Type B pancreatic cell (in vitro differentiated cells): ENCODE measurements around the gene CHID1. TPM values are rescaled to one million over a fixed set of nuclear protein-coding genes. Genes with fewer than 3 reads are reported as not detected.

ENCODE experiments used
- DNase-seq: peaks from one replicate; pipeline ENCODE4 v3.0.0; 2021; ENCODE audit warnings: mixed read lengths; ENCODE audit not compliant: unreplicated experiment; ENCODE audit errors: extremely low spot score
- H3K27ac Mint-ChIP-seq: 2 replicates; pipeline ENCODE4 v1.8.0; 2021; ENCODE audit warnings: mild to moderate bottlenecking, mixed read lengths
- H3K27me3 Mint-ChIP-seq: 2 replicates; pipeline ENCODE4 v1.8.0; 2021; ENCODE audit warnings: mixed read lengths
- H3K36me3 Mint-ChIP-seq: 2 replicates; pipeline ENCODE4 v1.8.0; 2021; ENCODE audit warnings: mixed read lengths
- H3K4me1 Mint-ChIP-seq: one replicate; pipeline ENCODE4 v1.8.0; 2021; ENCODE audit warnings: mixed read lengths; ENCODE audit not compliant: unreplicated experiment
- H3K4me3 Mint-ChIP-seq: 2 replicates; pipeline ENCODE4 v1.8.0; 2021; ENCODE audit warnings: mild to moderate bottlenecking, mixed read lengths
- H3K9me3 Mint-ChIP-seq: 2 replicates; pipeline ENCODE4 v1.8.0; 2021; ENCODE audit warnings: mixed read lengths
- total RNA-seq: library from RNA; stranded (reverse); gene quantifications from 2 replicates; pipeline ENCODE4 v1.2.1, GENCODE V29; 2021; ENCODE audit warnings: low replicate concordance
- TF ChIP-seq, protein P1 (sequence below): fragments of 200-600 bp; sonication (generic); conservative IDR thresholded peaks from 2 replicates; pipeline ENCODE4 v1.5.0; 2021; ENCODE audit warnings: antibody characterized with exemption, mild to moderate bottlenecking

CHID1 gene
- total RNA-seq, 1 donor from 2014 or later = 98.9 TPM

DNA sequence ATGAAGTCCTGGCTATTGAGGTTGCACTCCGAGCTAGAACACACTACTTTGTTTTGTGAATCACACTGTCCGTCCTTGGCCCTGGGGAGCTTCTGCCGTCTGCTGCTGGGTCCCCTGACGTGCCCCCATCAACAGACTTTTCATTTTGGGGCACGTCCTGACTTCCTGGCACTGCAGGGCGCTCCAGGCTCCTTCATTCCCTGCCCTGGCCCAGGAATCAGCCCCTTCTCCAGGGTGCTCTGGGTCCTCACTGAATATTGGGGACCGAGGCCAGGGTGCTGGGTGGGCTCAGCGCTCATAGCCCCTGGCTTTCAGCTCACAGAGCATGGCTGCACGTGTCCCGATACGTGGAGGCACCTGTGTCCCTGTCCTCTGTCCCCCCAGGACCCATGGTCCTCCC lies 45.7 kb downstream of the CHID1 start:
- H3K4me3 Mint-ChIP-seq = no peak overlapping the region
- no peaks in the 10 kb centered on the region for H3K9me3 Mint-ChIP-seq
- TF ChIP-seq, protein P1, sequence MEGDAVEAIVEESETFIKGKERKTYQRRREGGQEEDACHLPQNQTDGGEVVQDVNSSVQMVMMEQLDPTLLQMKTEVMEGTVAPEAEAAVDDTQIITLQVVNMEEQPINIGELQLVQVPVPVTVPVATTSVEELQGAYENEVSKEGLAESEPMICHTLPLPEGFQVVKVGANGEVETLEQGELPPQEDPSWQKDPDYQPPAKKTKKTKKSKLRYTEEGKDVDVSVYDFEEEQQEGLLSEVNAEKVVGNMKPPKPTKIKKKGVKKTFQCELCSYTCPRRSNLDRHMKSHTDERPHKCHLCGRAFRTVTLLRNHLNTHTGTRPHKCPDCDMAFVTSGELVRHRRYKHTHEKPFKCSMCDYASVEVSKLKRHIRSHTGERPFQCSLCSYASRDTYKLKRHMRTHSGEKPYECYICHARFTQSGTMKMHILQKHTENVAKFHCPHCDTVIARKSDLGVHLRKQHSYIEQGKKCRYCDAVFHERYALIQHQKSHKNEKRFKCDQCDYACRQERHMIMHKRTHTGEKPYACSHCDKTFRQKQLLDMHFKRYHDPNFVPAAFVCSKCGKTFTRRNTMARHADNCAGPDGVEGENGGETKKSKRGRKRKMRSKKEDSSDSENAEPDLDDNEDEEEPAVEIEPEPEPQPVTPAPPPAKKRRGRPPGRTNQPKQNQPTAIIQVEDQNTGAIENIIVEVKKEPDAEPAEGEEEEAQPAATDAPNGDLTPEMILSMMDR = no peak
- H3K36me3 Mint-ChIP-seq = no peaks in the 10 kb centered on the region
- no peaks in the 10 kb centered on the region for H3K27me3 Mint-ChIP-seq
- H3K4me1 Mint-ChIP-seq = peaks cover 5% of the 10 kb centered on the region
- H3K27ac Mint-ChIP-seq = no peak overlapping the region
- no peak for DNase-seq

DNA sequence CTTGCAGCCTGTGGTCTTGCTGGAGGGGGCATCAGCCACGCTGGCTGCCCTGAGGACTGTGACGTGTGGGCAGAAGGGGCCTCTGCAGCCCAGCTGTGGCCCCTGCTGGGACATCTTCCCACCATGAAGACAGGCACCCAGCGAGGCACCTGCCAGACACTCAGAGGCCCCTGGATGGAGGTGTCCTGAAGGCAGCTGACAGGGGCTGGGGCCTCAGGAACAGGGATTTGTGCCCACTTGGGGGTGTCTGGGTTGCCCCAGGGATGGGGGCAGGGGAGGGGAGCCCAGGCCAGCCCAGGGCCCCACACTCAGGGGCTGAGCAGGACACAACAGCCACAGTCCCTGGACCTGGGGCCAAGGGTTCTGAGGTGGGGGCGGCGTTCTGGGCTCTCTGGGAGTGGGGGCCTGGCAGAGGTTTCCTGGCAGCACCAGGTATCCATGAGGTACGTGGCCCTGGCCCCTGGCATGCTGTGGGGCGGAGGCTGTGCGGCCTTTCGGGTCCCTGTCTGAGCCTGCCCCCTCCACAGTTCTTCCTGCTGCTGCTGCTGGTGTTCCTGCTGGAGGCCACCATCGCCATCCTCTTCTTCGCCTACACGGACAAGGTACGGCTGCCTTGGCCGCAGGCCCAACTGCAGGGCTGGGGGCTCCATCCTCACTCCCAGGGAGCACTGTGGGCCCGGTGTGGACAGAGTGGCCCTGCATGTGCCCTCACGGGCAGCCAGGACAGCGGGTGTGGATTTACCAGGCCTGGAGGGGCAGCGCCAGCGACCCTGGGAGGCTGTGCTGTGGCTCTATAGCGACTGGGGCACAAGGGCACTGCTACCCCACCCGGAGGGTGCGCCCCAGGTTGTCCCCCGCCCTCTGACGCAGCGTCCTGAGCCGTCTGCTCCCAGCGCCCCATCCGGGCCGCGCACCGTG lies 46.4 kb downstream of the CHID1 start:
- peaks cover 9% of the 10 kb centered on the region for H3K4me1 Mint-ChIP-seq
- H3K27ac Mint-ChIP-seq = no peak overlapping the region
- H3K36me3 Mint-ChIP-seq = no peaks in the 10 kb centered on the region
- H3K4me3 Mint-ChIP-seq = no peak overlapping the region
- TF ChIP-seq, protein P1 = no peak
- no peak for DNase-seq
- H3K27me3 Mint-ChIP-seq = no peaks in the 10 kb centered on the region
- H3K9me3 Mint-ChIP-seq = no peaks in the 10 kb centered on the region

GRCh38 chr11:863023-863909 lies 47.3 kb downstream of the CHID1 start:
- Mint-ChIP-seq H3K36me3 (no peaks in the 10 kb centered on the region), H3K9me3 (no peaks in the 10 kb centered on the region), H3K4me3 (no peak overlapping the region), H3K27ac (no peak overlapping the region), H3K27me3 (no peaks in the 10 kb centered on the region), H3K4me1 (peaks cover 9% of the 10 kb centered on the region)
- DNase-seq = no peak
- TF ChIP-seq, protein P1 = no peak

DNA sequence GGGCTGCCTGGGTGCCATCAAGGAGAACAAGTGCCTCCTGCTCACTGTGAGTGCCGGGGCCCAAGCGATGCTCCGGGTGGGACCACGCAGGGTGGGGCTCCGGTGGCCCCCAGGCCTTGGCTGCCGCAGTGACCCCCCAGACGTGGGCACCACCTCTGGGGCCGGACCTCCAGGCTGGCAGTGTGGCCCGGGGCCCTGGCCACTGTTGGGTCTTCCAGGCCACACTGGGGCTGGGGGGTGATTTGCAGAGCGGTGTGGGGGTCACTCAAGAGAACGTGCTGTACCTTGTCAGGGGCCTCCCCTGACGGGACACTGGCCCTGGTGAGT lies 48.0 kb downstream of the CHID1 start:
- no peaks in the 10 kb centered on the region for H3K27me3 Mint-ChIP-seq
- H3K36me3 Mint-ChIP-seq = no peaks in the 10 kb centered on the region
- no peak overlapping the region for H3K4me3 Mint-ChIP-seq
- peaks cover 9% of the 10 kb centered on the region for H3K4me1 Mint-ChIP-seq
- H3K27ac Mint-ChIP-seq = no peak overlapping the region
- H3K9me3 Mint-ChIP-seq = no peaks in the 10 kb centered on the region
- DNase-seq = no peak
- TF ChIP-seq, protein P1 = no peak

DNA sequence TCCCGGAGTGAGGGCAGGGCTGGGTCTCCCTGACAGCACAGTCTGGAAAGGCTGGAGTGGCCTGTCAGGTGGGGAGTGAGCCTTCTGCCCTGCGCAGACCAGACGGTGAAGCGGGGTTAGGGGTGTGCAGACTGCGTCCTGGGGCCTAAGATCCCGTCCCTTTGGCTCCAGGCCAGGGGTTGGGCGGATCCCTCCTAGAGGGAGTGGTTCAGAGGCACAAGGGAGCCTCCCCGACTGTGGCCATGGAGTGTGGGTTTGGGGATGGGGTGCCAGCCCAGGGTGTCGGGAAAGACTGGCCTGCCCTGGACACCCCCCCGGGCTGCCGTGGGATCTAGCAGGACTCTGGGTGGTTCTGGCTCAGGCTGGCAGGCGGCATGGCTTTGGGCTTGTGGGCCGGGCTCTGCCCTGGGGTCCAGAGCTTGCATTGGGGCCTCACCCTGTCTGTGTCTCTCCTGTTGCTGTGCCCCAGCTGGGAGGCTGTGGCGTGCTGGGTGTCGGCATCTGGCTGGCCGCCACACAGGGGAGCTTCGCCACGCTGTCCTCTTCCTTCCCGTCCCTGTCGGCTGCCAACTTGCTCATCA lies 48.4 kb downstream of the CHID1 start:
- Mint-ChIP-seq H3K4me3 (no peak overlapping the region), H3K9me3 (no peaks in the 10 kb centered on the region), H3K36me3 (no peaks in the 10 kb centered on the region), H3K27me3 (no peaks in the 10 kb centered on the region), H3K27ac (peak overlapping the region; percentile 76), H3K4me1 (peaks cover 9% of the 10 kb centered on the region)
- no peak for DNase-seq
- TF ChIP-seq, protein P1 = no peak
